ENCODE data around the gene TGFB3.

GRCh38 chr14:75986439-75986765 lies 4.6 kb upstream of the TGFB3 start:
- TF ChIP-seq CTCF (IDR thresholded peaks at IDR 0.05; ENCODE audit: insufficient read depth, low read length, poor library complexity, severe bottlenecking), result no peak
- no peak for TF ChIP-seq EZH2phosphoT487 (conservative IDR thresholded peaks at IDR 0.05; ENCODE audit: low read length)
